Stimulated activated effector memory CD8-positive, alpha-beta T cell treated with anti-CD3 and anti-CD28 coated beads, Interleukin-12 subunit alpha, Interleukin-12 subunit beta, amount 100 ng/mL, for 72 hours (primary cell): ENCODE results near the gene WSB2.
"Not testable (repeated sequence)": the region's sequence is repeated elsewhere in the genome, so short reads cannot be mapped to it uniquely, and the experiment has no call there.

Source experiments
- ATAC-seq: fragments of 150-1000 bp; cut with Tn5 transposase; 2 replicates; pipeline ENCODE4 v1.10.0; 2021
- DNase-seq, 2 donors: peaks; one replicate each; pipeline ENCODE4 v3.0.0; 2021 to 2022; ENCODE audit warnings: low spot score in 2 of 2
- H3K27ac Mint-ChIP-seq: one replicate; pipeline ENCODE4 v1.8.0; 2022; ENCODE audit warnings: mild to moderate bottlenecking, mixed read lengths
- H3K36me3 Mint-ChIP-seq: one replicate; pipeline ENCODE4 v1.8.0; 2022; ENCODE audit warnings: mild to moderate bottlenecking, mixed read lengths
- H3K4me1 Mint-ChIP-seq: one replicate; pipeline ENCODE4 v1.8.0; 2022; ENCODE audit warnings: mixed read lengths
- H3K4me3 Mint-ChIP-seq: one replicate; pipeline ENCODE4 v1.8.0; 2022; ENCODE audit warnings: mild to moderate bottlenecking, mixed read lengths
- H3K9me3 Mint-ChIP-seq: one replicate; pipeline ENCODE4 v1.8.0; 2022; ENCODE audit warnings: mixed read lengths

Gene WSB2

DNA sequence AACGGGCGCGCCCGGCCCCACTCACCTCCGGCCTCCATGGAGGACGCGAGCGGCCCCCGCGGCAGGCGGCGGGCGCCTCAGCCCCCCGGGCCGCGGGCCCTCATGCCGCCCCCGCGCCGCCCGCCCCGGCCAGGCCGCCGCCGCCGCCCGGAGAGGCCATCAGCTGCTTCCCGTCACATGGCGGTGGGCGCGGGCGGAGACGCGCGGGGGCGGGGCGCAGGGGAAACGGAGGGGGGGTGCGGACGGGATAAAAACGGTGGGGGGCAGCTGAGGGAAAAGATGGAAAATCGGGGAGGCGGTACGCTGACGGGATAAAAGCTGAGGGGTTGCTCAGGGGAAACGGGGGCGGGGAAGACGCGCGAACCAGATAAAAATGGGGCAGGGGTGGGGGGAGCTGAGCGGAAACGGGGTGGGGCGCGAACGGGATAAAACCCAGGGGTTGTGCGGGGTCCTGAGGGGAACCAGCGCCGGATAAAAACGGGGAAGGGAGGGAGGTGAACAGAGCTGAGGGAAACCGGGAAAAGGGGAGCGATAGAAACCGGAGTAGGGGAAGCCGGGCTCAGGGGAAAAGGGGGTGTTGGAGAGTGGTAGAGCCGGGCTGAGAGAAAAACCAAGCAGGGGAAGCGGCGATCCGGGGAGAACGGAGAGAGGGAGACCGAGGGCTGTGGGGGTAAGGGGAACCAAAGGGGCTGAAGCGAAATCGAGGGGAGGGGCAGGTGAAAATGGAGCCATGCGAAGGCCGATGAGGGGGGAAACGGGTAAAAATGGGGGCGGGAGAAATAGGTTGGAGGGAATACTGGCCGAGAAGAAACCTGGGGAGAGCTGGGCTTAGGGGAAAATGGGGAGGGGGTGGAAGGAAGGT, at the start of gene WSB2:
Gene WSB2 (minus strand): TSS at position 169 of the 862 bp plus-strand sequence. CDS start 131 bp downstream, at position 38.
- ATAC-seq (peak; percentile 70), DNase-seq (peak; percentile 47 to 78)
- peak within 1 kb of the TSS; percentile 99 for H3K4me3 Mint-ChIP-seq
- H3K36me3 Mint-ChIP-seq, result peaks cover 47% of the 10 kb centered on the region
- peak within 1 kb of the TSS; percentile 99 for H3K27ac Mint-ChIP-seq
- H3K4me1 Mint-ChIP-seq, result peaks cover 51% of the 10 kb centered on the region
- H3K9me3 Mint-ChIP-seq, result no peaks in the 10 kb centered on the region

DNA sequence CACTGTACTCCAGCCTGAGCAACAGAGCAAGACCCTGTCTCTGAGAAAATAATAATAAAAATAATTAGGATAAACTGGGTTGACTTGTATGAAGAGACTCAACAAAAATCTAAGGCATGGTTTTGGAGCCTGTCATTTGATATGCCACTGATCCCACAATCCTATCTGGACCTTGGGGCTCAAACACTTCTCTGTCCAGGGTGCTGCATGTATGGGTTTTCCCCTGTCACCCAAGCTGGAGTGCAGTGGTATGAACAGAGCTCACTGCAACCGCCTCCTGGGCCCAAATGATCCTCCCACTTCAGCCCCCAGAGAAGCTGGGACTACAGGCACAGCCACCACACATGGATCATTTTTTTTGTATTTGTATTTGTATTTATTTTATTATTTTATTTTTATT, 48.1 kb upstream of the WSB2 start:
- H3K36me3 Mint-ChIP-seq, result peaks cover 4% of the 10 kb centered on the region
- no peak for DNase-seq
- no peak overlapping the region for H3K4me3 Mint-ChIP-seq
- ATAC-seq, result no peak
- H3K9me3 Mint-ChIP-seq, result no peaks in the 10 kb centered on the region
- peaks cover 6% of the 10 kb centered on the region for H3K4me1 Mint-ChIP-seq
- no peak overlapping the region for H3K27ac Mint-ChIP-seq

DNA sequence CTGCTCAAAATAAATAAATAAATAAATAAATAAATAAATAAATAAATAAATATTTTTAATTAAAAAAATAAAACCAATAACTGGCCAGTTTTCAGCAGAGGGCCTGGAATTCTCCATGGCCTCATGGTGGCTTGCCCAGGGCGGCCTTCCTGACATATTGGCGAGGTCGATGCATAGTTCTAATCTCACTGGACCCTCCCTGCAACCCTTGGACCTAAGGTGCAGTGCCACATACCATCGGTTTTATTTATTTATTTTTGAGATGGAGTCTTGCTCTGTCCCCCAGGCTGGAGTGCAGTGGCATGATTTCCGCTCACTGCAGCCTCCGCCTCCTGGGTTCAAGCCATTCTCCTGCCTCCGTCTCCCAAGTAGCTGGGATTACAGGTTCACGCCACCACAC, 46.7 kb upstream of the WSB2 start:
- no peak overlapping the region for H3K27ac Mint-ChIP-seq
- ATAC-seq (no peak), DNase-seq (no peak)
- H3K4me1 Mint-ChIP-seq, result peaks cover 11% of the 10 kb centered on the region
- no peak overlapping the region for H3K4me3 Mint-ChIP-seq
- H3K9me3 Mint-ChIP-seq, result no peaks in the 10 kb centered on the region
- peaks cover 4% of the 10 kb centered on the region for H3K36me3 Mint-ChIP-seq

DNA sequence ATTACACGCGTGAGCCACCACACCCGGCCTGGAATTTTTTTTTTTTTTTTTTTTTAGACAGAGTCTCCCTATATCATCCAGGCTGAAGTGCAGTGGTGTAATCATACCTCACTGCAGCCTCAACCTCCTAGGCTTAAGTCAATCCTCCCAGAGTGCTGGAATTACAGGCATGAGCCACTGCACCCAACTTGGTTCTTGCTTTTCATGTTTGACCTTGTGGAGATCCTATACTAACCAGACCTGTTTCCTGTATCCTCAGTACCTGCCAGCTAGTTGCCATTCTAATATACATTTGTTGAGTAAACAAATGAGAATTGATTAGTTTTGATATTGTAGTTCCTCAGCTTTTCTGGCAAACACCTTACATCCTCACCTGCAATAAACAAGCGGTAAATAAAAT, 46.0 kb upstream of the WSB2 start:
- DNase-seq, result no peak
- H3K4me1 Mint-ChIP-seq, result peaks cover 11% of the 10 kb centered on the region
- H3K9me3 Mint-ChIP-seq, result no peaks in the 10 kb centered on the region
- ATAC-seq, result no peak
- no peak overlapping the region for H3K27ac Mint-ChIP-seq
- peaks cover 4% of the 10 kb centered on the region for H3K36me3 Mint-ChIP-seq
- no peak overlapping the region for H3K4me3 Mint-ChIP-seq

DNA sequence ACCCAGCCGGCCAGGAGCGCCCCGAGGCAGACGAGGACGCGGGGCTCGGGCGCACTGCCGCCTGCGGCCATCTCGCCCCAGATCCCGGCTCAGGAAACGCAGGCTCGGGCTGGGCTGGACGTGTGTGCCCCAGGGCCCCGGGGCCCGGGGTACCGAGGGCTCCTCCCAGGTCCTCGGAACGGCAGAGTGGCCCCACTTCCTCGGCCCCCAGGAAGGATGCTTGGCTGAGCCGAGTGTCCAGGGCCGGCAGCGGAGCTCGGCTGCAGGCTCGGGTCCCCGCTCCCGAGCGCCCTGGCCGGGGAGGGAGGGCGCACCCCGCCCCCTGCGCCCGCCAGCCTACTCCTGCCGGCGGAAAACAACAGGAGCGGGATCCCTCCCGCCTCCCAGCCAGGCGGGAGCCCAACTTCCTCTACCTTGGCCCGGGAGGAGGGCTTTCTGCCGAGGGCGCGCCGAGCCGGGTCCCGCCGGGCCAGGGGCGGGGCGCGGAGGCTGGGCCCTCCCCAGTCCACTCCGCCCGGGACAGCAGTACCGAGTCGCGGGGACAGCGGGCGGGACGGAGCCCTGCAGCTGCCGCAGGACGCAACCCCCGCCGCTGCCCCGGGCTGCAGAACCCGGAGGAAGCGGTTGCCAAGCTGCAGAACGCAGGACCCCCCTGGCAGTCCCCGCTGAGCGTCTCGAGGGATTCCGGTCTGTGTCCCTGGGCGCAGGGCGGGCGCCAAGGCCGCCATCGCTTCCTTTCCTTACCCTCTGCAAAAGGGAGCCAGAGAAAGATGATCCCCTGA, 42.8 kb upstream of the WSB2 start, which contains the start of gene VSIG10:
Gene VSIG10 (minus strand): TSS at position 411 of the 782 bp plus-strand sequence. CDS start 340 bp downstream, at position 71.
- H3K27ac Mint-ChIP-seq, result peak within 1 kb of the TSS; percentile 83
- ATAC-seq, result peak; percentile 76

DNA sequence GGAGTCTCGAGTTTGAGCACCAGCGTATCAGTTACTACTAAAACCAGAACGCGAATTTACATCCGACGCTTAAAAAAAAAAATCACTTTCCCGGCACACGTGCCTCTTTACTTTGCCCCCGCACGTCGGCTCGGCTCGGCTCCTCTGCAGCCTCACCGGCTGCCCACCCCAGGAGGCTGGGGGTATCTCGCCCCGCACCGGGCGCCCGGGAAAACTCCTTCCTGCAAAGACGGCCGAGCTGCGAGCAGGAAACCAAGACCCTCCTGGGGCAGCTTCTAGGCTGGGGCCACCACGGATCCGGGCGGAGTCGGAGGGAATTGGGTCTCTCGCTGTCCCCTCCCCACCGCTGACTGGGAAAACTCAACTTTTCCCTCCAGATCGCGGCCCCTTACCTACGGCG, 42.2 kb upstream of the WSB2 start:
- peak overlapping the region; percentile 77 for H3K4me3 Mint-ChIP-seq
- DNase-seq, result peak in 1 of 2 donors; percentile 7
- H3K9me3 Mint-ChIP-seq, result no peaks in the 10 kb centered on the region

More for the DNA sequence above, 42.8 kb upstream of the WSB2 start, which contains the start of gene VSIG10:
- DNase-seq, result peak; percentile 16 to 62
- H3K9me3 Mint-ChIP-seq, result no peaks in the 10 kb centered on the region
- peaks cover 4% of the 10 kb centered on the region for H3K36me3 Mint-ChIP-seq
- H3K4me1 Mint-ChIP-seq, result peaks cover 11% of the 10 kb centered on the region
- peak within 1 kb of the TSS; percentile 77 for H3K4me3 Mint-ChIP-seq

DNA sequence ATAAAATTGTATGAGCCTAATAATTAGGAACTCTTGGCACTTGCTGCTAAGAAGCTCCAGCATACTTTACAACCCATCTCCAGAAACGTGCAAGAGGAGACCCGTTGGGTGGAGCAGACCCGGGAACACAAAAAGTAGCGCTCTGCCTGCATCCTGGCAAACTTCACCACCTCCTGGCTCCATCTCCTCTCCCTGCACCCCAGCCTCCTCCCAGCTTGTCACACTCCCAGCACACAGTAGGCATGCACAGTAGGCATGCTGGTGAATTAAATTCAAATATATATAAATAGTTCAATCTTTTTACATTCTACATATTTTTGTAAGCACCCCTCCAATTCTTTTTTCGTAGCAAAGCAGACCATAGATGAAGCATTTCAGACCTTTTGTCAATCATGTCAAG, 41.6 kb upstream of the WSB2 start:
- peak overlapping the region; percentile 63 for H3K27ac Mint-ChIP-seq

More for the DNA sequence above, 42.2 kb upstream of the WSB2 start:
- Mint-ChIP-seq H3K4me1 (peaks cover 11% of the 10 kb centered on the region), H3K36me3 (peaks cover 4% of the 10 kb centered on the region), H3K27ac (peak overlapping the region; percentile 63)
- peak; percentile 20 for ATAC-seq

DNA sequence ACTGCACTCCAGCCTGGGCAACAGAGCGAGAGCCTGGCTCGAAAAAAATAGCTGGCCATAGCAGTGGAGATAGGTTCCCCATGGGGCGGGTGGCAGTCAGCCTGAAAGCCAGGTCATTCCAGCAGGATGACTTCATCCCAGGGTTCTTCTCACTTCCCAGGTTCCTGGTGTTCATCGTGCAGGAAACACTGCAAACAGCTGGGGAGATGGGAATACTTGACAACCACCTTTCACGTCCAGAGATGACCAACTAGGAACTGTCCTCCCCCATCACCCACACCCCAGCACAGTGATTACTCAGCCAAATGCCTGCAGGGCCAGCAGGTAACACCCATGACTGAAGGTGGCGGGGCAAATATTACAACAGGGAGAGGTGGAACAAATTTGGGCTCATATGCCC, 41.1 kb upstream of the WSB2 start:
- peak overlapping the region; percentile 77 for H3K4me3 Mint-ChIP-seq
- ATAC-seq (no peak), DNase-seq (no peak)
- H3K27ac Mint-ChIP-seq, result no peak overlapping the region
- H3K9me3 Mint-ChIP-seq, result no peaks in the 10 kb centered on the region
- peaks cover 4% of the 10 kb centered on the region for H3K36me3 Mint-ChIP-seq
- H3K4me1 Mint-ChIP-seq, result peaks cover 11% of the 10 kb centered on the region

More for the DNA sequence above, 41.6 kb upstream of the WSB2 start:
- Mint-ChIP-seq H3K9me3 (no peaks in the 10 kb centered on the region), H3K4me3 (peak overlapping the region; percentile 77), H3K36me3 (peaks cover 4% of the 10 kb centered on the region), H3K4me1 (peaks cover 11% of the 10 kb centered on the region)
- DNase-seq (no peak), ATAC-seq (no peak)

DNA sequence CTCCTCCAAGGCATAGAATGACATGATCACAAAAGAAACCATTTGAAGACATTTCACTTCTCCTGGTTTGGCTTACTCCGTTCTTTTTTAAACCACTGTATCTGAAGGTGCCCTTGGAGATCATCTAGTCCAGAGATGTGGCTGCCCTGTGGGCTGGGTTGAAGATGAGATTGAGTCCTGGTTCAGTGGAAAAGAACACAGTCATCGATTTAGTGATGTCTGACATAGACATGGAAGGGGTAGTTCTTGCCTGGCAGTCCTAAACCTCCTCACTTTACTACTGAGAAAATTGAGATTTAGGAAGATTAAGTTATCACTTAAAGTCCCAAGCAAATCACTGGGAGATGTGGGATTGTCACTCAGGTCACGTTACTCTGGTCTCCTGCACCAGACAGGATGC, 40.1 kb upstream of the WSB2 start:
- Mint-ChIP-seq H3K4me1 (peaks cover 11% of the 10 kb centered on the region), H3K9me3 (no peaks in the 10 kb centered on the region)

DNA sequence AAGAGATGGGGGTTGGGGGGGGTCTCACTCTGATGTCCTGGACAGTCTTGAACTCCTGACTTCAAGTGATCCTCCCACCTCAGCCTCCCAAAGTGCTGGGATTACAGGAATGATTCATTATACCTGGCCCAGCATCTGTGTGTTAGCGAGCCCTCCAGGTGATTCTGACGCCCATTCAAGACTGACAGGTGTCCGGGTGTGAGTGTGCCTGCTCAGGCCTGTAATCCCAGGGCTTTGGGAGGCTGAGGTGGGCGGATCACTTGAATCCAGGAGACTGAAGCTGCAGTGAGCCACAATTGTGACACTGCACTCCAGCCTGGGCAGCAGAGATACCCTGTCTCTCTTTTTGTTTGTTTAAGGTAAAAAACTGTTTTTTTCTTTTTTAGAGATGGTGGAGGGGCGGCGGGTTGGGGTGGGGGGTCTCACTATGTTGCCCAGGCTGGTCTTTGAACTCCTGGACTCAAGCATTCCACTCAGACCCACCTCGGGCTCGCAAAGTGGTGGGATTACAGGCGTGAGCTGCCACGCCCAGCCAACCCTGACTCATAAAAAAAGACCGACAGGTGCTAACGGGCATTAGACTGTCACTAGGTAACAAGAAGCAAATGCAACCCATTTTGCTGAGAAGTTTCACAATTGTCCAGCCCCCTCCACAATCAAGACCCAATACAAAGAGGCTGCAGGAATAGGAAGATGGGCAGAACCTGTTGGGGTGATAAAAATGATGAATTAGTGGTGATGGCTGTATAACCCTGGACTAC, 38.1 kb upstream of the WSB2 start:
- DNase-seq (no peak), ATAC-seq (no peak)
- Mint-ChIP-seq H3K36me3 (no peaks in the 10 kb centered on the region), H3K27ac (no peak overlapping the region), H3K9me3 (no peaks in the 10 kb centered on the region), H3K4me3 (no peak overlapping the region), H3K4me1 (peaks cover 6% of the 10 kb centered on the region)

More for the DNA sequence above, 40.1 kb upstream of the WSB2 start:
- no peak overlapping the region for H3K4me3 Mint-ChIP-seq
- H3K36me3 Mint-ChIP-seq, result peaks cover 4% of the 10 kb centered on the region
- DNase-seq (no peak), ATAC-seq (no peak)
- H3K27ac Mint-ChIP-seq, result no peak overlapping the region

DNA sequence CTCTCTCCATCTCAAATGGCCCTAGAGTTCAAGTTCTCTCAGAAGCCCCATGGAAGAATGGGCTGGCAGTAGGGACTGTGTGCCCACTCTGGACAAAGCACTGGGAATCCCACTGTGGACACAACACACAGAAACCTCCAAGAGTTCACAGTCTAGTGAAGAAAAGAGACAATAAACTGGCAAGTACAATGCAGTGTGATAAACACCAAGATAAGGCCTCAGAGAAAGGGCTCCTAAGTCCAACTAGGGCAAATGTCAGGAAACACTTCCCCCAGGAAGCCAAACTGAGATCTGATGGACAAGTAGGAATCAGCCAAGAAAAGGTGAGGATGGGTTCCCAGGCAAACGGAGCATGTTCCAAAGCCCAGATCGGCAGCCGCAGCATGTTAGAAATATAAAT, 37.4 kb upstream of the WSB2 start:
- Mint-ChIP-seq H3K4me1 (peaks cover 6% of the 10 kb centered on the region), H3K36me3 (no peaks in the 10 kb centered on the region), H3K27ac (no peak overlapping the region), H3K4me3 (no peak overlapping the region), H3K9me3 (no peaks in the 10 kb centered on the region)
- ATAC-seq (no peak), DNase-seq (no peak)

DNA sequence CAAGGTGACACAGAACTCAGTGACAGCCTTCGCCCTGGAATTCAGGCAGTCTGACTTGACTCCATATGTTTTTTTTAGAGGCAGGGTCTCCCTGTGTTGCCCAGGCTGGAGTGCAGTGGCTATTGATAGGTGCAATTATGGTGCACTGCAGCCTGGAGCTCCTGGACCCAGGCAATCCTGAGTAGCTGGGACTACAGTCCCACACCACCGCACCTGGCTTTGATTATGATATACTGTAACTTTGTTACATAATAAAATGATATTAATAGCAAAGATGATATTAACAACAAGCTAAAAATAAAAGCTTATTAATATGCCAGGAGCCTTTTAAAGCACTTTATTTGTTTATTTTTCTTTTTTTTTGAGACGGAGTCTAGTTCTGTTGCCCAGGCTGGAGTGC, 33.1 kb upstream of the WSB2 start:
- Mint-ChIP-seq H3K9me3 (no peaks in the 10 kb centered on the region), H3K27ac (no peak overlapping the region), H3K36me3 (no peaks in the 10 kb centered on the region), H3K4me3 (no peak overlapping the region), H3K4me1 (no peaks in the 10 kb centered on the region)
- DNase-seq (no peak), ATAC-seq (no peak)

DNA sequence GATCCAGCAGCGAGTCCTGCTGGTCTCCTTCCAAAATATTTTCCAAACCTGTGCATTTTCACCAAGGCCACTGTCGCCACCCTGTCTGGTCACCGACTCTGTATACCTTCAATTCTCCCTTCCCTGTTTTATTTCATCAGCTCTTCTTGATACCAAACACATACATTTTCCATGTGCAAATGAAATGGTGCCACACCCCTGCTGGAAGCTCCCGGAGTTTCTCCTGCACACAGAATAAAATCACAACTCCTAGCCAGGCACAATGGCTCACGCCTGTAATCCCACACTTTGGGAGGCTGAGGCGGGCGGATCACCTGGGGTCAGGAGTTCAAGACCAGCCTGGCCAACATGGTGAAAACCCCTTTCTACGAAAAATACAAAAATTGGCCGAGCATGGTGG, 28.8 kb upstream of the WSB2 start:
- no peak overlapping the region for H3K27ac Mint-ChIP-seq
- ATAC-seq (no peak), DNase-seq (no peak)
- H3K4me3 Mint-ChIP-seq, result no peak overlapping the region
- no peaks in the 10 kb centered on the region for H3K9me3 Mint-ChIP-seq
- H3K4me1 Mint-ChIP-seq, result no peaks in the 10 kb centered on the region
- H3K36me3 Mint-ChIP-seq, result no peaks in the 10 kb centered on the region

DNA sequence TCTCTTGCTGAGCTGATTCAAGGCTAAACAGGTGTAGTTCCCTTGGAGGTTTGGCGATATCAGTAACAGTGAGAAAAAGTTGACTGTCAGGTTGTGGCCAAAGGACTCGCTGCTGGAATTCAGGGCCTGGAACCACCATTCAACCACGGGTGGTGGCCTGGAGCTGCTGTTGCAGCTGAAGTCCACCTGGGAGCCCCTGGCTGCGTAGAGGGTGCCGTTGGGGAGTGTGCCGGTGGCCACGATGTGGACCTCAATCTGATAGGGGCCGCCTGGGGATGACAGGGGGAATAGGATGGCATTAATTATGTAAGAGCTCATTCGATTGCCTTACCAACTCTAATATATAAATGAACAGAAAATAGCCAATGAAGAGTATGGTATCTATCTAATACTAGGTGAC, 21.2 kb upstream of the WSB2 start:
- no peak overlapping the region for H3K27ac Mint-ChIP-seq
- no peak for ATAC-seq
- no peaks in the 10 kb centered on the region for H3K9me3 Mint-ChIP-seq
- H3K4me1 Mint-ChIP-seq, result no peaks in the 10 kb centered on the region
- H3K36me3 Mint-ChIP-seq, result no peaks in the 10 kb centered on the region
- no peak overlapping the region for H3K4me3 Mint-ChIP-seq
- no peak for DNase-seq

DNA sequence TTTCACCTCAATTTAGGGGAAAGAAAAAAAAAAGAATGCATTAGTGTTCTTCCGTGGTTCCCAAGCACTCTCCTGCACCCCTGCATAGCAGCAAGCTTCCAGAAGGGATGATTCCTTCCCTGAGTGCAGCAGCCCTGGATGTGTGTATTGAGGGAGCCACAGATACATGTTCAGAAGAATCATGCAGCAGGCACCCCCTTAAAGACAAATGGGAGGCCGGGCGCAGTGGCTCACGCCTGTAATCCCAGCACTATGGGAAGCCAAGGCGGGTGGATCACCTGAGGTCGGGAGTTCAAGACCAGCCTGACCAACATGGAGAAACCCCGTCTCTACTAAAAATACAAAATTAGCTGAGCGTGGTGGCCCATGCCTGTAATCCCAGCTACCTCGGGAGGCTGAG, 20.5 kb upstream of the WSB2 start:
- not testable (repeated sequence) for H3K4me1 Mint-ChIP-seq, H3K27ac Mint-ChIP-seq, H3K36me3 Mint-ChIP-seq, H3K4me3 Mint-ChIP-seq, H3K9me3 Mint-ChIP-seq, DNase-seq, ATAC-seq
